GM23248 (cell line): ENCODE data around the gene IGSF3. TPM values are rescaled to one million over a fixed set of nuclear protein-coding genes. Genes with fewer than 3 reads are reported as not detected.
"Not testable (repeated sequence)": the region's sequence is repeated elsewhere in the genome, so short reads cannot be mapped to it uniquely, and the experiment has no call there.

Source experiments
- DNase-seq: peaks from one replicate; pipeline ENCODE4 v3.0.0-alpha.2; 2015
- H2AFZ ChIP-seq: fragments of 200-600 bp; sonication (generic); 2 replicates; pipeline ENCODE4 v1.6.1; 2016; ENCODE audit warnings: antibody characterized with exemption
- H3F3A ChIP-seq: fragments of 200-600 bp; sonication (generic); 2 replicates; pipeline ENCODE4 v1.6.1; 2016; ENCODE audit warnings: mild to moderate bottlenecking, antibody characterized with exemption, mixed run types; ENCODE audit not compliant: insufficient read depth
- H3K27ac ChIP-seq: fragments of 200-600 bp; sonication (generic); 2 replicates; pipeline ENCODE4 v1.5.1; 2016; ENCODE audit warnings: mild to moderate bottlenecking
- H3K27me3 ChIP-seq: fragments of 200-600 bp; sonication (generic); replicated peaks from 2 replicates; pipeline ENCODE4 v1.6.1; 2016; ENCODE audit warnings: mild to moderate bottlenecking; ENCODE audit not compliant: insufficient read depth
- H3K36me3 ChIP-seq: fragments of 200-600 bp; sonication (generic); 2 replicates; pipeline ENCODE4 v1.6.1; 2016; ENCODE audit warnings: low read depth, mild to moderate bottlenecking
- H3K4me1 ChIP-seq: fragments of 200-600 bp; sonication (generic); 2 replicates; pipeline ENCODE4 v1.6.1; 2016; ENCODE audit warnings: mild to moderate bottlenecking; ENCODE audit not compliant: insufficient read depth
- H3K4me2 ChIP-seq: fragments of 200-600 bp; sonication (generic); one replicate; pipeline ENCODE4 v1.6.1; 2016; ENCODE audit warnings: mild to moderate bottlenecking; ENCODE audit not compliant: unreplicated experiment
- H3K4me3 ChIP-seq: fragments of 200-600 bp; sonication (generic); 2 replicates; pipeline ENCODE4 v1.5.1; 2016; ENCODE audit warnings: mild to moderate bottlenecking
- H3K79me2 ChIP-seq: fragments of 200-600 bp; sonication (generic); 2 replicates; pipeline ENCODE4 v1.6.1; 2016; ENCODE audit warnings: mild to moderate bottlenecking; ENCODE audit not compliant: insufficient read depth
- H3K9ac ChIP-seq: fragments of 200-600 bp; sonication (generic); 2 replicates; pipeline ENCODE4 v1.6.1; 2016; ENCODE audit warnings: mild to moderate bottlenecking
- H3K9me2 ChIP-seq: fragments of 200-600 bp; sonication (generic); 2 replicates; pipeline ENCODE4 v1.6.1; 2016; ENCODE audit warnings: mixed run types, mild to moderate bottlenecking, moderate library complexity; ENCODE audit not compliant: insufficient read depth
- H3K9me3 ChIP-seq: fragments of 200-600 bp; sonication (generic); one replicate; pipeline ENCODE4 v1.6.1; 2017; ENCODE audit warnings: low read depth
- H4K20me1 ChIP-seq: fragments of 200-600 bp; sonication (generic); 2 replicates; pipeline ENCODE4 v1.6.0; 2016; ENCODE audit not compliant: insufficient read depth
- WGBS, 2 experiments: methylation state at CpG; one replicate each; pipeline ENCODE4 v1.1.6; 2015 to 2017; ENCODE audit warnings: low lambda C conversion rate in 2 of 2, low coverage in 1 of 2; ENCODE audit errors: missing lambda C conversion rate in 2 of 2; 5-methylcytosine and 5-hydroxymethylcytosine counted together
- in situ Hi-C: fragments of 300-500 bp; cut with MboI; formaldehyde crosslinking; loops from 2 replicates; pipeline ENCODE4 v1.15.0; 2020
- polyA plus RNA-seq: library from polyadenylated mRNA; unstranded; fragments of >200 nt; fragmentation: Nextera tagmentation; extraction: Ambion mirVana; gene quantifications from 2 replicates; pipeline ENCODE4 v1.2.1, GENCODE V29; 2016
- total RNA-seq: library from RNA; depleted of rRNA; stranded (reverse); fragments of >200 nt; shearing (Covaris generic); gene quantifications from 2 replicates; pipeline ENCODE4 v1.2.3, GENCODE V29; 2014

IGSF3 gene
- total and polyA plus RNA-seq, 2 experiments from 2014 or later: 0.08 to 0.22 TPM

- H4K20me1 ChIP-seq, H3F3A ChIP-seq, H3K36me3 ChIP-seq, H3K9me3 ChIP-seq, H3K27me3 ChIP-seq, H3K79me2 ChIP-seq, H3K9ac ChIP-seq, H3K4me1 ChIP-seq, H3K27ac ChIP-seq, H3K9me2 ChIP-seq: not testable (repeated sequence)
- in situ Hi-C loops: loop anchor here (25.0 kb wide), 1 partner anchor 466 kb away; the partner anchor contains the start of gene TTF2
- peak; percentile 54 for DNase-seq
- WGBS, 2 experiments: 14 to 19% methylated on average over 8 of the region's 8 CpGs
- Histone ChIP-seq H3K4me2 (peak overlapping the region; percentile 39), H2AFZ (peak overlapping the region; percentile 44; the same call in 1 of the 2 replicates), H3K4me3 (peak overlapping the region; percentile 49)
Observed at GRCh38 chr1:116595946-116596741, 71.4 kb downstream of the IGSF3 start.

- H2AFZ ChIP-seq, H3K36me3 ChIP-seq, H3K9ac ChIP-seq, H4K20me1 ChIP-seq, H3K9me2 ChIP-seq, H3K4me1 ChIP-seq, H3K27me3 ChIP-seq, H3K9me3 ChIP-seq, H3K4me2 ChIP-seq, H3F3A ChIP-seq, H3K79me2 ChIP-seq, H3K4me3 ChIP-seq, H3K27ac ChIP-seq: not testable (repeated sequence)
- in situ Hi-C loops: loop anchor here (25.0 kb wide), 1 partner anchor 467 kb away; the partner anchor contains the start of gene TTF2
- DNase-seq: peak; percentile 39
- WGBS, 2 experiments: 52 to 54% methylated on average over 4 of the region's 4 CpGs
Observed at GRCh38 chr1:116595065-116595840, 72.3 kb downstream of the IGSF3 start.

- not testable (repeated sequence) for H3K4me3 ChIP-seq, H4K20me1 ChIP-seq, H3K79me2 ChIP-seq, H3K27me3 ChIP-seq, H3K4me1 ChIP-seq, DNase-seq, H2AFZ ChIP-seq, H3K4me2 ChIP-seq, H3K9me3 ChIP-seq, H3K27ac ChIP-seq, H3K36me3 ChIP-seq, H3K9ac ChIP-seq, H3K9me2 ChIP-seq, H3F3A ChIP-seq
- 89 to 90% methylated on average over 3 of the region's 3 CpGs for WGBS, 2 experiments
- in situ Hi-C loops: loop anchor here (25.0 kb wide), 1 partner anchor 468 kb away; the partner anchor contains the start of gene TTF2
Observed at GRCh38 chr1:116593977-116594376, 73.6 kb downstream of the IGSF3 start.

GRCh38 chr1:116593401-116593800 lies 74.1 kb downstream of the IGSF3 start:
- H3K36me3 ChIP-seq, H3K4me3 ChIP-seq, DNase-seq, H4K20me1 ChIP-seq, H3K9ac ChIP-seq, H3K27ac ChIP-seq, H3K27me3 ChIP-seq, H3K9me2 ChIP-seq, H3K9me3 ChIP-seq, H3K79me2 ChIP-seq, H2AFZ ChIP-seq, H3F3A ChIP-seq, H3K4me1 ChIP-seq, H3K4me2 ChIP-seq: not testable (repeated sequence)
- in situ Hi-C loops: loop anchor here (25.0 kb wide), 1 partner anchor 469 kb away; the partner anchor contains the start of gene TTF2
- WGBS, 2 experiments: 83 to 85% methylated on average over 5 of the region's 5 CpGs

GRCh38 chr1:116591951-116592605 lies 75.5 kb downstream of the IGSF3 start:
- H4K20me1 ChIP-seq, H3K4me3 ChIP-seq, H3K4me2 ChIP-seq, H3K9me2 ChIP-seq, H3K4me1 ChIP-seq, H3K9me3 ChIP-seq, H3F3A ChIP-seq, DNase-seq, H3K79me2 ChIP-seq, H2AFZ ChIP-seq, H3K9ac ChIP-seq, H3K27me3 ChIP-seq, H3K27ac ChIP-seq, H3K36me3 ChIP-seq: not testable (repeated sequence)
- in situ Hi-C loops: loop anchor here (25.0 kb wide), 1 partner anchor 470 kb away; the partner anchor contains the start of gene TTF2
- WGBS, 2 experiments: 78 to 83% methylated on average over 5 to 7 of the region's 7 CpGs

- H2AFZ ChIP-seq, H3K27ac ChIP-seq, H4K20me1 ChIP-seq, H3K4me3 ChIP-seq, H3K79me2 ChIP-seq, H3K36me3 ChIP-seq, H3K9me3 ChIP-seq, H3F3A ChIP-seq, H3K4me2 ChIP-seq, H3K9ac ChIP-seq, H3K9me2 ChIP-seq, H3K27me3 ChIP-seq, H3K4me1 ChIP-seq: not testable (repeated sequence)
- in situ Hi-C loops: loop anchor here (25.0 kb wide), 1 partner anchor 471 kb away; the partner anchor contains the start of gene TTF2
- peak; percentile 29 for DNase-seq
- 75 to 81% methylated on average over 3 to 8 of the region's 10 CpGs for WGBS, 2 experiments
Observed at GRCh38 chr1:116591006-116591950, 76.3 kb downstream of the IGSF3 start.
